ENCODE data around the gene MRPS16.

Gene MRPS16

DNA sequence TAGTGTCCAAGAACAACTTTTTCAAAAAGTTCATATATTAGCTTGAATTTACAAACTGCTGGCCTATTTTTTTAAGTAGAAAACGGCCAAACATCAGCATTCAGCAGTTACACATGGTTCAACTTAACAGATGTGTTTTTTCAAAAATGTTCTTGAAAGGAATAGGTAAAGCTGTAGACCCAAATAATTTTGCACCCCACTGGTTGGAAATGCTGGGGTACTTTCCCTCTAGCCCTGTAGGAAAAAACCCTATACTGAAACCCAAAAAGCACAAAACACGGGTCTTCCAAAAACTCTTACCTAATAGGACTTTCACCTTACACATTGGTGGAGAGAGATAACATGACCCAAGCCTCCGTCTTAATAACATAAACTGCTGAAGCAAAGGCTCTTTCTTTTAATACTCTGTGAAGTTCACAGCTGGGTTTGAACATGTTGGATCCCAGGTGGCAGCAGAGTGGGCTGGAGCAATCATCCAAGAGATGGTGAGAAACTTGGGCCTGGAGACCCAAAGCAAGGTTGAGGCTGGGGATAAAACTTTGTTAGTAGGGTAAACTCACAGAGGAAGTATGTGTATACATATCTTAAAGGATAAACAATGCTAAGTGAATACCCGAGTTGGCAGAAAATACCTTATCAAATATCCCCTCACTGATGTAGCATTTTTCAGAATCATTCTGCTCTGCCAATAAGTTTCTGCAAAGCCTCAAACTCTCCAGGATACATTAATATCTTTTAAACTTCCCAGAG lies 4.8 kb downstream of the MRPS16 start:
- WGBS (ENCODE audit: extremely low coverage, insufficient coverage, low lambda C conversion rate) = no CpG with 5 or more reads among the region's 4 CpGs
- peaks cover 2% of the 10 kb centered on the region for H3K36me3 ChIP-seq (ENCODE audit: control insufficient read depth, insufficient read depth, low read length)
- H3K4me3 ChIP-seq (ENCODE audit: low read length) = no peak overlapping the region
- no peak overlapping the region for H4K8ac ChIP-seq (ENCODE audit: low read depth, low read length)
- H2BK15ac ChIP-seq (replicated peaks; ENCODE audit: low read depth) = no peak overlapping the region
- no peaks in the 10 kb centered on the region for H3K27me3 ChIP-seq (ENCODE audit: insufficient read depth, low read length, poor library complexity)
- H3K4me2 ChIP-seq (ENCODE audit: low read length) = peak overlapping the region; percentile 3
- peak; percentile 17 for DNase-seq
- peak overlapping the region; percentile 60 for H3K56ac ChIP-seq (ENCODE audit: low read length)
- peak overlapping the region; percentile 63 for H3K9ac ChIP-seq (ENCODE audit: low read length)
- H2BK5ac ChIP-seq (ENCODE audit: low read length) = no peak overlapping the region
- H3K79me2 ChIP-seq (ENCODE audit: control insufficient read depth, insufficient read depth, low read length) = peaks cover 45% of the 10 kb centered on the region
- H2BK120ac ChIP-seq (ENCODE audit: low read depth, low read length) = no peak overlapping the region
- peak overlapping the region; percentile 36 for H4K5ac ChIP-seq (ENCODE audit: low read length)
- peaks cover 11% of the 10 kb centered on the region for H3K79me1 ChIP-seq (ENCODE audit: low read length)
- peak overlapping the region; percentile 34 for H3K18ac ChIP-seq (ENCODE audit: low read length)
- no peak overlapping the region for H2AK5ac ChIP-seq (ENCODE audit: low read length)
- H3K4me1 ChIP-seq (ENCODE audit: control insufficient read depth, low read depth, low read length) = peaks cover 4% of the 10 kb centered on the region
- H3K27ac ChIP-seq (ENCODE audit: low read depth, low read length) = no peak overlapping the region
- H3K4ac ChIP-seq (ENCODE audit: low read depth, low read length) = peak overlapping the region; percentile 24
- H3K23ac ChIP-seq (ENCODE audit: low read length) = no peak overlapping the region

GRCh38 chr10:73246646-73247508 lies 5.6 kb downstream of the MRPS16 start, which contains the start of gene DNAJC9:
Gene DNAJC9 (minus strand): TSS chr10:73247255. CDS start chr10:73247189, 66 bp downstream.
- H3K79me2 ChIP-seq (ENCODE audit: control insufficient read depth, insufficient read depth, low read length) = peaks cover 40% of the 10 kb centered on the region
- no peak within 1 kb of the TSS for H3K23ac ChIP-seq (ENCODE audit: low read length)
- H3K4me1 ChIP-seq (ENCODE audit: control insufficient read depth, low read depth, low read length) = peaks cover 4% of the 10 kb centered on the region
- peak within 1 kb of the TSS; percentile 91 for H3K9ac ChIP-seq (ENCODE audit: low read length)
- H3K36me3 ChIP-seq (ENCODE audit: control insufficient read depth, insufficient read depth, low read length) = peaks cover 2% of the 10 kb centered on the region
- H3K27ac ChIP-seq (ENCODE audit: low read depth, low read length) = peak within 1 kb of the TSS; percentile 96
- H4K8ac ChIP-seq (ENCODE audit: low read depth, low read length) = no peak within 1 kb of the TSS
- peaks cover 10% of the 10 kb centered on the region for H3K79me1 ChIP-seq (ENCODE audit: low read length)
- H4K5ac ChIP-seq (ENCODE audit: low read length) = peak within 1 kb of the TSS; percentile 36
- peak within 1 kb of the TSS; percentile 89 for H3K4me3 ChIP-seq (ENCODE audit: low read length)
- no peak within 1 kb of the TSS for H2BK15ac ChIP-seq (replicated peaks; ENCODE audit: low read depth)
- peak; percentile 98 for DNase-seq
- H3K4me2 ChIP-seq (ENCODE audit: low read length) = peak within 1 kb of the TSS; percentile 39
- no peaks in the 10 kb centered on the region for H3K27me3 ChIP-seq (ENCODE audit: insufficient read depth, low read length, poor library complexity)
- no peak within 1 kb of the TSS for H2BK120ac ChIP-seq (ENCODE audit: low read depth, low read length)
- H3K18ac ChIP-seq (ENCODE audit: low read length) = peak within 1 kb of the TSS; percentile 95
- no peak within 1 kb of the TSS for H2AK5ac ChIP-seq (ENCODE audit: low read length)
- H3K56ac ChIP-seq (ENCODE audit: low read length) = peak within 1 kb of the TSS; percentile 93
- peak within 1 kb of the TSS; percentile 43 for H2BK5ac ChIP-seq (ENCODE audit: low read length)
- peak within 1 kb of the TSS; percentile 84 for H3K4ac ChIP-seq (ENCODE audit: low read depth, low read length)
- WGBS (ENCODE audit: extremely low coverage, insufficient coverage, low lambda C conversion rate) = no CpG with 5 or more reads among the region's 78 CpGs

DNA sequence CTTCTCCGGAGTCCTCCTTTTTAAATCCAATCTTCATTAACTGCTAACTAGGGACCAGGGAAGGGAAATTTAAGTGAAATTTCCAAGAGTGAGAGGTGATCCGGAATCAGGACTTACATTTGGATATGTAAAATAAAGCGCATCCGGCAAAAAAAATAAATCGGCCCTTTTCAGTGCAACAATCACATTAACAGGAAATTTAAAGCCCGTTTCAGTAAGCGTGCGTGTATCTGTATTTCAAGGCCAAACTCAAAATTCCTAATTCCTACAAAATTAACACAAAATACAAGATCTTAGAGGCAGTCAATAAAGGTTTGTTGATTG lies 6.2 kb downstream of the MRPS16 start:
- WGBS (ENCODE audit: extremely low coverage, insufficient coverage, low lambda C conversion rate) = no CpG with 5 or more reads among the region's 8 CpGs
- Histone ChIP-seq H2BK5ac (ENCODE audit: low read length) (no peak overlapping the region), H3K23ac (ENCODE audit: low read length) (no peak overlapping the region), H3K18ac (ENCODE audit: low read length) (peak overlapping the region; percentile 44), H3K79me2 (ENCODE audit: control insufficient read depth, insufficient read depth, low read length) (peaks cover 34% of the 10 kb centered on the region), H3K4me2 (ENCODE audit: low read length) (peak overlapping the region; percentile 39), H3K27me3 (ENCODE audit: insufficient read depth, low read length, poor library complexity) (no peaks in the 10 kb centered on the region), H3K4ac (ENCODE audit: low read depth, low read length) (no peak overlapping the region), H3K36me3 (ENCODE audit: control insufficient read depth, insufficient read depth, low read length) (peaks cover 2% of the 10 kb centered on the region), H3K79me1 (ENCODE audit: low read length) (peaks cover 8% of the 10 kb centered on the region), H2BK120ac (ENCODE audit: low read depth, low read length) (no peak overlapping the region), H2AK5ac (ENCODE audit: low read length) (no peak overlapping the region), H3K4me3 (ENCODE audit: low read length) (peak overlapping the region; percentile 89), H3K9ac (ENCODE audit: low read length) (peak overlapping the region; percentile 91), H3K56ac (ENCODE audit: low read length) (peak overlapping the region; percentile 93), H4K5ac (ENCODE audit: low read length) (no peak overlapping the region), H3K27ac (ENCODE audit: low read depth, low read length) (peak overlapping the region; percentile 96), H2BK15ac (replicated peaks; ENCODE audit: low read depth) (no peak overlapping the region), H4K8ac (ENCODE audit: low read depth, low read length) (no peak overlapping the region), H3K4me1 (ENCODE audit: control insufficient read depth, low read depth, low read length) (peaks cover 4% of the 10 kb centered on the region)
- DNase-seq = no peak

- no peak overlapping the region for H3K4ac ChIP-seq (ENCODE audit: low read depth, low read length)
- H3K27me3 ChIP-seq (ENCODE audit: insufficient read depth, low read length, poor library complexity) = no peaks in the 10 kb centered on the region
- H3K4me3 ChIP-seq (ENCODE audit: low read length) = peak overlapping the region; percentile 8
- WGBS (ENCODE audit: extremely low coverage, insufficient coverage, low lambda C conversion rate) = no CpG with 5 or more reads among the region's 8 CpGs
- H2BK120ac ChIP-seq (ENCODE audit: low read depth, low read length) = no peak overlapping the region
- H2BK15ac ChIP-seq (replicated peaks; ENCODE audit: low read depth) = no peak overlapping the region
- DNase-seq = no peak
- peaks cover 4% of the 10 kb centered on the region for H3K4me1 ChIP-seq (ENCODE audit: control insufficient read depth, low read depth, low read length)
- peak overlapping the region; percentile 18 for H3K56ac ChIP-seq (ENCODE audit: low read length)
- no peak overlapping the region for H3K18ac ChIP-seq (ENCODE audit: low read length)
- no peak overlapping the region for H3K27ac ChIP-seq (ENCODE audit: low read depth, low read length)
- peaks cover 24% of the 10 kb centered on the region for H3K79me2 ChIP-seq (ENCODE audit: control insufficient read depth, insufficient read depth, low read length)
- H2AK5ac ChIP-seq (ENCODE audit: low read length) = no peak overlapping the region
- H3K36me3 ChIP-seq (ENCODE audit: control insufficient read depth, insufficient read depth, low read length) = peaks cover 3% of the 10 kb centered on the region
- H3K4me2 ChIP-seq (ENCODE audit: low read length) = peak overlapping the region; percentile 66
- no peak overlapping the region for H3K23ac ChIP-seq (ENCODE audit: low read length)
- no peak overlapping the region for H4K8ac ChIP-seq (ENCODE audit: low read depth, low read length)
- peaks cover 2% of the 10 kb centered on the region for H3K79me1 ChIP-seq (ENCODE audit: low read length)
- H4K5ac ChIP-seq (ENCODE audit: low read length) = no peak overlapping the region
- H3K9ac ChIP-seq (ENCODE audit: low read length) = peak overlapping the region; percentile 91
- no peak overlapping the region for H2BK5ac ChIP-seq (ENCODE audit: low read length)
Measured at GRCh38 chr10:73244866-73245477, 7.5 kb downstream of the MRPS16 start.

- no peak overlapping the region for H2BK120ac ChIP-seq (ENCODE audit: low read depth, low read length)
- no CpG with 5 or more reads among the region's 2 CpGs for WGBS (ENCODE audit: extremely low coverage, insufficient coverage, low lambda C conversion rate)
- H3K36me3 ChIP-seq (ENCODE audit: control insufficient read depth, insufficient read depth, low read length) = peaks cover 2% of the 10 kb centered on the region
Measured at GRCh38 chr10:73239908-73240307, 12.5 kb downstream of the MRPS16 start.

More at GRCh38 chr10:73239908-73240307, 12.5 kb downstream of the MRPS16 start:
- no peak overlapping the region for H2BK5ac ChIP-seq (ENCODE audit: low read length)
- DNase-seq = no peak
- no peak overlapping the region for H2AK5ac ChIP-seq (ENCODE audit: low read length)
- no peak overlapping the region for H3K4ac ChIP-seq (ENCODE audit: low read depth, low read length)
- H3K4me2 ChIP-seq (ENCODE audit: low read length) = no peak overlapping the region
- H4K8ac ChIP-seq (ENCODE audit: low read depth, low read length) = no peak overlapping the region
- H3K4me1 ChIP-seq (ENCODE audit: control insufficient read depth, low read depth, low read length) = peaks cover 2% of the 10 kb centered on the region
- no peak overlapping the region for H3K56ac ChIP-seq (ENCODE audit: low read length)
- no peak overlapping the region for H4K5ac ChIP-seq (ENCODE audit: low read length)
- no peak overlapping the region for H3K4me3 ChIP-seq (ENCODE audit: low read length)
- no peak overlapping the region for H3K23ac ChIP-seq (ENCODE audit: low read length)
- no peaks in the 10 kb centered on the region for H3K27me3 ChIP-seq (ENCODE audit: insufficient read depth, low read length, poor library complexity)
- peaks cover 10% of the 10 kb centered on the region for H3K79me2 ChIP-seq (ENCODE audit: control insufficient read depth, insufficient read depth, low read length)
- no peak overlapping the region for H3K9ac ChIP-seq (ENCODE audit: low read length)
- peaks cover 4% of the 10 kb centered on the region for H3K79me1 ChIP-seq (ENCODE audit: low read length)
- no peak overlapping the region for H3K27ac ChIP-seq (ENCODE audit: low read depth, low read length)
- H2BK15ac ChIP-seq (replicated peaks; ENCODE audit: low read depth) = no peak overlapping the region
- no peak overlapping the region for H3K18ac ChIP-seq (ENCODE audit: low read length)

All from mesendoderm (in vitro differentiated cells).